KBM-7 (cell line): ENCODE results near the gene KMT2E.
"Not testable (repeated sequence)": the region's sequence is repeated elsewhere in the genome, so short reads cannot be mapped to it uniquely, and the experiment has no call there.

ENCODE experiments used
- DNase-seq: peaks from one replicate; pipeline ENCODE4 v3.0.0-alpha.2; 2015
- in situ Hi-C: fragments of 300-500 bp; cut with MboI; formaldehyde crosslinking; loops from 2 replicates; pipeline ENCODE4 v1.14.3; 2020; ENCODE audit warnings: low sequenced_read_pairs, low pct_unique_long_range_greater_than_20kb, mixed read lengths

KMT2E gene

GRCh38 chr7:104980841-104981671, 32.9 kb upstream of the KMT2E start:
- in situ Hi-C loops = no loop called here
- peak; percentile 87 for DNase-seq

- no peak for DNase-seq
- in situ Hi-C loops = no loop called here
Measured at GRCh38 chr7:104981672-104982037, 32.4 kb upstream of the KMT2E start.

- in situ Hi-C loops = no loop called here
- no peak for DNase-seq
Measured at GRCh38 chr7:104982308-104983075, 31.5 kb upstream of the KMT2E start.

- no peak for DNase-seq
- in situ Hi-C loops = no loop called here
Measured at GRCh38 chr7:104983076-104983577, 30.9 kb upstream of the KMT2E start.

GRCh38 chr7:104983578-104984539, 30.1 kb upstream of the KMT2E start:
- peak; percentile 89 for DNase-seq
- in situ Hi-C loops = no loop called here

GRCh38 chr7:104984585-104985258, 29.3 kb upstream of the KMT2E start:
- in situ Hi-C loops = no loop called here
- DNase-seq = no peak

GRCh38 chr7:104985259-104985617, 28.8 kb upstream of the KMT2E start:
- in situ Hi-C loops = no loop called here

GRCh38 chr7:104986628-104987259, 27.3 kb upstream of the KMT2E start:
- in situ Hi-C loops = no loop called here
- DNase-seq = no peak

More at GRCh38 chr7:104985259-104985617, 28.8 kb upstream of the KMT2E start:
- DNase-seq = no peak

GRCh38 chr7:104987403-104987802, 26.6 kb upstream of the KMT2E start:
- in situ Hi-C loops, DNase-seq: not testable (repeated sequence)

GRCh38 chr7:104990983-104991382, 23.0 kb upstream of the KMT2E start:
- in situ Hi-C loops = no loop called here
- no peak for DNase-seq

- DNase-seq = no peak
Measured at GRCh38 chr7:104992306-104992705, 21.7 kb upstream of the KMT2E start.

GRCh38 chr7:104993217-104993862, 20.7 kb upstream of the KMT2E start:
- in situ Hi-C loops = no loop called here

More at GRCh38 chr7:104992306-104992705, 21.7 kb upstream of the KMT2E start:
- in situ Hi-C loops = no loop called here

GRCh38 chr7:104998040-104998752, 15.8 kb upstream of the KMT2E start:
- DNase-seq = no peak
- in situ Hi-C loops = no loop called here

More at GRCh38 chr7:104993217-104993862, 20.7 kb upstream of the KMT2E start:
- DNase-seq = no peak

GRCh38 chr7:105000200-105000599, 13.8 kb upstream of the KMT2E start:
- in situ Hi-C loops = no loop called here
- no peak for DNase-seq

- in situ Hi-C loops = no loop called here
Measured at GRCh38 chr7:105000927-105001336, 13.1 kb upstream of the KMT2E start.

GRCh38 chr7:105001652-105002184, 12.3 kb upstream of the KMT2E start:
- in situ Hi-C loops = no loop called here
- no peak for DNase-seq

More at GRCh38 chr7:105000927-105001336, 13.1 kb upstream of the KMT2E start:
- DNase-seq = no peak

GRCh38 chr7:105003275-105003674, 10.7 kb upstream of the KMT2E start:
- DNase-seq = no peak
- in situ Hi-C loops = no loop called here
